GM04503 (cell line): Measurements from ENCODE around the gene GSN.
A peak's percentile ranks its signal among the peaks of the same experiment; 100 is the strongest.

Experiments
- DNase-seq: peaks from one replicate; pipeline ENCODE4 v3.0.0-alpha.2; 2012; ENCODE audit warnings: low read depth

Gene GSN

DNA sequence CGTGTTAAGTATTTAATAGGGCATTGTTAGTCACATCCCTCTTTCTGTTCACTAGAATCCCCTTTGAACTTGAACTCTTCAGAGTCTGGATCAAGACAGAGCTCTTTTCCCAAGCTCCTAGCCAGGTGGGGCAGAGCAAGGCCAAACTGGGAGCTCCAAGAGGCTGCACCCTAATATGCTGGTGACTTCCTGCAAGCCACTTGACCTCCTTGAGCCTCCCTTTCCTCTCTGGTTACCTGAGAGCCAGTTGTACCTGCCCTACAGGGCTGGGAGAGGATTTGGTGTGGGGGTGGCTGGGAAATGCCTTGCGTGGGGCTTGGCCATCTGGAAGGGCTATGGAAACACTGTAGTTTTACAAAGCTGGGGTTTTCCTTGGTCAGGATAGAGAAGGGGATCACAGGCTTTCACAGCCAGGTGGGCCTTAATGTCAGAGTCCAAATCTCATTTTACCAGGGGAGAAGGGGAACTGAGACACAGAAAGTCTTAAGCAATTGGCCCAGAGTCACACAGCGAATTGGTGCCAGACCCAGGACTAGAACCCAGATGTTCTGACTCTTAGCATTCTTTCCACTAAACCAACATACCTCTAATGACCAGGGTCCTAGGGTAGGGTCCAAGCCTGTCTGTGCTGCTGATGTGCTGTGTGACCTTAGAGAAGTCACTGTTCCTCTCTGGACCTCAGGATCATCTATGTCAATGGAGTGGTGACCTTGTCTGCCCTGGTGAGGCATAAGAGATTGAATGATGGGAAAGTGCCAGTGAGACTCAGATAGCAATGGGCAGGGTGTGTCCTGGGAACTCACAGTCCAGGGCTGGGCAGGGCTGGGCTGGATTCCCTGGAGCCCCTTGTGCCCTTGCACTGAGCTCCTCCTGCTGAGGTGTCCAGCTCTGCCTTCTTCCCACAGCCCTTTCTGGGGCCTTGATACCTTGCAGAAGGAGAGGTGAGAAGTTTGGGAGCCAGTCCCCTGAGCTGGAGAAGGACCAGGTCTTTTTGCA, 35.8 kb downstream of the GSN start:
- no peak for DNase-seq

DNA sequence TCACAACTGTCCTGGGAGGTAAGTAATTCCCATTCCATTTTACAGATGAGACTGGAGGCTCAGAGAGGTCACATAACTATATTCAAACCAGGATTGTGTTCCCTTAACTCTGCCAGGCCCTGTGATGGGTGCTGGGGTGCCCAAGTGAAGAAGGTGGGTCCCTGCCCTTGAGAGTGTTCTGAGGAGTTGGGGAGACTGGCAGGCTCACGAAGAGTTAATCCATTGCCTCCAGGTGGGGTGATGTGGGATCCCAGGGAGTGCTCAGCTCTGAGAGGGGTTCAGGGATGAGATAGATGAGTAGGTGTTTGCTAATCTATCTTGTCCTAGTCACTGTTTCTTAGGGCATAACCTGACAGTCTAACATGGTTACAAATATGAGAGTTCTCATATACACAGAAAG, 36.7 kb downstream of the GSN start:
- no peak for DNase-seq

DNA sequence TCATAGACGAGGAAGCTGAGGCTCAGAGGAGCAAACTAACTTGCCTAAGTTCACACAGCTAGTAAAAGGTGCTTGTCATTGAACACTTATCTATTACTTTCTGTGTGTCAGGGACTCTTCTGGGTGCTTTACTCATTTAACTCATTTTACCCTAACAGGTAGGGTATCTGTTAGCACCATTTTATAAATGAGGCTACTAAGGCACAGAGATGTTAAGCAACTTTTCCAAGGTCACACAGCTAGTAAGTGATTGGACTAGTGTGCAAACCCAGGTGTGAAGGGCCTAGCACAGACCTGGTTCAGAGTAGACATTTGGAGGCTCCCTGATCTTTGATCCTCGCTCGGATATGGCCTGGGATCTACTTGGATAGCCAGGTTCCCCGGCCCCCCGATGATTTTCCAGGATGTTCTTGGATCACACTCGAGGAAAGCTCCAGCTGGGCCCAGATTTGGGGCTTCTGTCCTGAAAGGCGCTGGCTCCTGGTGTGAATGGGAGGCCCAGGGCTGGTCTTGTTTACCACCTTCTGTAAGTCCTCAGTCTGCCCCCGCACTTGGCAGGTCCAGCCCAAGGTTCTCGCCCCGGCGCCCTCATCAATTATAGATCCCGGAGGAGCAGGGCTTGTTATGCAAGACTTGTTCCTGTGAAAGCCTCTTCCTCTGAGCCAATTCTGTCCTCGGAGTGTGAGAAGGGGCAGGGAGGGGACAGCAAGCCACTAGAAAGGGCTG, 37.5 kb downstream of the GSN start:
- DNase-seq: no peak

DNA sequence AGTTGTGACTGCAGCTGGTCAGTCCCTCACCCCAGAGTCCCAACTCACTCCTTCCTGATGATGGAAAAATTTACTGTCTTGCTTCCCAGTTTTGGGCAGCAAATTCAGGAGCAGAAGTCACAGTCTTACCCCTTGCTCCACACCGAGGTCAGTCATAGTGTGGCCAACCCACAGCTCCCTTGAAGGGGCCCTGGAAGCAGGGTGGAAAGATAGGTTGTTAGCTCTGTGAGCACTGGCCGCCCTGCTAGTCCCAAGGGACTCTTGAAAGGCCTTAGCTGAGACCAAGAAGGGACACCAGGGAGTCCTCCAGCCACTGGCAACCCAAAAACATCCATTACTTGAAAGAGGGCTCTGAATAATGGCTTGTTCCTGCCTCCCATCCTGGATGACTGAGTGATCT, 40.0 kb downstream of the GSN start:
- DNase-seq: no peak

DNA sequence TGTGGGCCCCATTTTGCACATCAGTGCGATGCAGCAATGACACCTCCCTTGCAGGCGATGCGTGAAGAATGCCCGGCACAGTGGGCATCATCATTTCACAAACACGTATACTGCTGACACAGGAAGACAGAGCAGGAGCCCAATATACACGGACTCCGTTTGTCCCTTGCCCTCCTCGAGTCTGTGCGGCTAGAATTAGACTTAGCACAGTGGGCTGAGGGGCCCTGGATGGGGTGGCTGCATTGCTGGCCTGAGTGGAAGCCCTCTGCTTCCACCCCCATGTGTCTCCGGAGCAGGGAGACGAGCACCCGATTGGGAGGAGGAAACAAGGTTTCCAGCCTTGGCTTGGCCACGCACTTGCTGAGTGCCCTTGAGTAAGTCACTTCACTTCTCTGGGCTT, 40.8 kb downstream of the GSN start:
- DNase-seq: no peak

DNA sequence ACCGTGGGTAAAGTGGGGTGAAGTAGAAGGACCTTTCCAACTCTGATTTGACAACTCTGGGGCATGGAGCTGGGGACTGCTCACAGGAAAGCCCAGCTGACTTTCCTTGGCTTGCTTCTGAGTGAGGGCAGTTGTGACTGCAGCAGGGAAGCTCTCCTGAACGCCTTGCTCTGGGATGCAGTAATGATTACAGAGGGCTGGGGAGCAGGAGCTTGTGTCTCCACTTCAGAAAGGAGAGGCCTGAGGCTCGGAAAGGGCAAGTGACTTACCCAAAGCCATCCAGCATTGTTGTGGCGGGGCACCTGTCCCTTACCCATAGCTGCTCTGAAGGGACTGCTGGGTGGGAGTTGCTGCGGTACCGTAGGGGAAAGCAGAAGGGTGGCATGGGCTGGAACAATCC, 41.2 kb downstream of the GSN start:
- no peak for DNase-seq

- no peak for DNase-seq
These were observed 42.0 kb downstream of the GSN start for GRCh38 chr9:121309833-121310425.

- DNase-seq: no peak
These were observed 42.6 kb downstream of the GSN start for GRCh38 chr9:121310571-121310970.

- no peak for DNase-seq
These were observed 44.2 kb downstream of the GSN start for GRCh38 chr9:121312169-121312568.

- no peak for DNase-seq
These were observed 45.6 kb downstream of the GSN start for GRCh38 chr9:121313458-121314152.

- DNase-seq: no peak
These were observed 48.4 kb downstream of the GSN start for GRCh38 chr9:121316378-121316777.

GRCh38 chr9:121316852-121317373, 49.0 kb downstream of the GSN start:
- DNase-seq: no peak

DNA sequence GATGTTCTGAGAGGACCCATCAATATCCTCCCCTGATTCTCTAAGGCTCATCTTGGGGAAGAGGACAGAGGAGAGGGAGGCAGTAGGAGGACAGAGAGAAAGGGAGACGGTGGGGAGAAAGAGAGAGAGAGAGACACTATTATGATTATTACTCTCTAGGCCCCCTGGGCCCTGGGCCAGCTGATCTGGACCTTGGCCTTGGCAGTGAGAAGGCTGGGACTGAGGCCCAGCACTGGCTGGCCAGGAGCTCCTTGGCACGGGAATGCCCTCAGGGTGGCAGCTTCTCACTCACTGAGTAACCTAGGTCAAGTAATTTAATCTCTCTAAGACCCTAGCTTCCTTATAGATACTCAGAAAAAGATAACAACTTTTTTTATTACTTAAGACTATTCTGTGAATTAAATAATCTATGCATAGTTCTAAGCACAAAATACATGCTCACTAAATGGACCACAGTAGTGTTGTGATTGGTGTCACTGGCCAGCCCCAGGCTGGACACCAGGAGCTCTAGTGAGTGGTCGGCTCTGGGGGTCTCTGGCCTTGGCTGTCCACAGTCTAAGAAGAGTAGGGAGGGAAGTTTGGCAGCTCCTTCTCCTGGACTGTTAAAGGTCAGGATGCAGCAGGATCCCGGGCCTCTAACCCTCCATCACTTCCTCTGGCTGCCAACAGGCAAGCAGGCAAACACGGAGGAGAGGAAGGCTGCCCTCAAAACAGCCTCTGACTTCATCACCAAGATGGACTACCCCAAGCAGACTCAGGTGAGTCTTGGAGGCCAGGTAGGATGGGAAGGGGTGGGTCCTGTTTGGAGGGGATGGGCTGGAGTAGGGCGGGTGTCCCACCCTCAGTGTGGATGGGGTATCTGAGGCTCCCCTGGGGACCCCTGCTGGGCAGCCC, 50.0 kb downstream of the GSN start:
- DNase-seq: no peak

DNA sequence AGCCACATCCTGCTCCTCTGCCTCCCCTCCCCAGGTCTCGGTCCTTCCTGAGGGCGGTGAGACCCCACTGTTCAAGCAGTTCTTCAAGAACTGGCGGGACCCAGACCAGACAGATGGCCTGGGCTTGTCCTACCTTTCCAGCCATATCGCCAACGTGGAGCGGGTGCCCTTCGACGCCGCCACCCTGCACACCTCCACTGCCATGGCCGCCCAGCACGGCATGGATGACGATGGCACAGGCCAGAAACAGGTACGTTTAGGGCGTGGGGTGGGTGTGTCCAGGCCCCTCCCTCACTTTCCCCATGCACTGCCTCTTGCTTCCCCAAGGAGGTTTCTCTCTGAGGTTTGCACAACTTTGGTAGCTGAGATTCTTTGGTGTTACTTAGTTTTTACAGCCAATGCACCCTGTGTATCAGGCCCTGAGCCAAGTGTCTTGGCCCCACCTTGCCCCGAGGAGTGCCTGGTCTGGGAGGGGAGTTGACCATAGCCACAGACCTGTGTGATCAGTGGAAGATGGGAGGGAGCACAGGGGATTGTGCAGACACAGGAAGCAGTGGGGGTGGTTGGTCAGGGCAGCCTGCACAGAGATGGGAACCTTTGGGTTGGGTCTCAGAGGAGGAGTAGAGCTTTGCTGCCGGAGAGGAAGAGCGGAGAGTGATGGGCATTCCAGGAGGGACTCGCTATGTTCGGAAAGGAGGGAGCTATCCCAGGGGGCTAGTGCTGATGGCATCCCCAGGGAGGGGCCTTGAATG, 50.8 kb downstream of the GSN start:
- DNase-seq: no peak

GRCh38 chr9:121319383-121319780, 51.4 kb downstream of the GSN start:
- DNase-seq: no peak

- DNase-seq: no peak
These were observed 53.1 kb downstream of the GSN start for GRCh38 chr9:121321016-121321503.

- DNase-seq: peak; percentile 93
These were observed 54.2 kb downstream of the GSN start for GRCh38 chr9:121322037-121322736.

DNA sequence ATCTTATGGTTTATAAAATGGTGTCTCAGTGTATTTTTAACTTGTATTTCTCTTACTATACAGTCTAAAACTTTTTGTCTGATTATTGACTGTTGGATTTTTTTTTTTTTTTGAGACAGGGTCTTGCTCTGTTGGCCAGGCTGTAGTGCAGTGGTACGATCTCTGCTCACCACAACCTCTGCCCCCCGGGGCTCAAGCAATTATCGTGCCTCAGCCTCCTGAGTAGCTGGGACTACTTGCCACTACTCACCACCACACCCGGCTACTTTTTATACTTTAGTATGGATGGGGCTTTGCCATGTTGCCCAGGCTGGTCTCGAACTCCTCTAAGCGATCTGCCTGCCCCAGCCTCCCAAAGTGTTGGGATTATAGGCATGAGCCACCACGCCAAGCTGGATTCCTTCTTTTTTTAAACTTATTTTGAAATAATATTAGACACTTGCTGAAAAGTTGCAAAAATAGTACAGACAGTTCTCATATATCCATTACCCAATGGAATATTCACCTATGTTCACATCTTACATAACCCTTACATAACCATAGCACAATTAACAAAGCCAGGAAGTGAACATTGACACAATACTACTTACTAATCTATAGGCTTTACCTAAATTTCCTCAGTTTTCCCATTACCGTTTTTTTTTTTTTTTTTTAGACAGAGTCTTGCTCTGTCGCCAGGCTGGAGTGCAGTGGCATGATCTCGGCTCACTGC, 54.9 kb downstream of the GSN start:
- DNase-seq: no peak
